GM18508 (cell line): ENCODE measurements around the gene GOLGA8B.
"Not testable (repeated sequence)": the region's sequence is repeated elsewhere in the genome, so short reads cannot be mapped to it uniquely, and the experiment has no call there.

ENCODE experiments used
- ATAC-seq: cut with Tn5 transposase; IDR thresholded peaks from one replicate; pipeline ENCODE4 v1.9.1; 2021; ENCODE audit warnings: moderate number of reproducible peaks; ENCODE audit not compliant: insufficient read depth, unreplicated experiment

Gene GOLGA8B

DNA sequence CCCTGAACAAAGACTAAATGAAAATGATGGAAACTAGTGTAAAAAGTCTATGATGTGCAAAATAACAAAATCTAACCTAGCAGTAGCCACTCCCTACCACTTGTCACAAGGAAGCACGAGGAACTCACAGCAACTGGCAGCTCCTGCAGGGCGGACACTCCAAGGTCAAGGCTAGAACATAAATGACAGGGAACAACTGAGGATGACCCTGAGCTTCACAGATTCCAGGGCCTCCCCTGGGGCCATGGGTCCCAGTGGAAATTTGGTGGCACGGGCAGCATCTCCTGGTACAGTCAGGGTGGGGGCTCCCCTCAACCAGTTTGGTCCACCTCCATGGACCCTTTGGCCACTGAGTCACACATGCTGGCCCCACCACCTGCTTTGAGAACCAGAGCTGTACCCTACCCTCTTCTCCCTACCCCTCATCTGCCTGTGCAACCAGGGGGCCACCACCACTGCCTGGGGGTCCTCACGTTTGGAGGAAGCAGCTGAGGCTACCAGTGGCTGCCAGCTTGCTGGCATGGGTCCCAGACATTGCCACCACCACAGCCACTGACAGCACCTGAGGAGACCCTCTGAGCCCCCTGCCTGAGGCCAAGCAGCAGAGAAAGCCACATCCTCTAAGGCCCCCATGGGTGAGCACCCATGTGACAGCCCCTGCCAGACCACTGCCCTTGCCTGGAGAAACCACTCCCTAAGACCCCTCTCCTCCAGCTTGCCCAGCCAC is 13.6 kb downstream of the GOLGA8B start:
- not testable (repeated sequence) for ATAC-seq

DNA sequence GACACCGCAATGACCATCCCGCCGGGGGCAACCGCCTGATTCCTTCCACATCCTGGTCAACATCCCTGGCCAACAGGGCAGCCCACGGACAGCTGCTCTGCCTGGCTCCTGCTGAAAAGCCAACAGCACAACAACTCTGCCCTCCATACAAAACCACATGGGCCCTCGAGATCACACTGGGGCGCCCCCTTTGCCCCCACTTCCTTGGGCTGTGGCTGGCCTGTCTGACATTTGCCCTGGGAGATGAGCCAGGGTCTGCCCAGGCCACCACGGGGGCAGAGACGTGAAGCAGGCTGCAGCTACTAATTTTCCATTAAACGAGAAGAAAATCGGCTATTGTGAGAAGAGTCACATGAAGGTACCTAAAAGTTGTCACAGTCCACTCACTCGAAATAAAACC is 16.3 kb downstream of the GOLGA8B start:
- ATAC-seq, result not testable (repeated sequence)

DNA sequence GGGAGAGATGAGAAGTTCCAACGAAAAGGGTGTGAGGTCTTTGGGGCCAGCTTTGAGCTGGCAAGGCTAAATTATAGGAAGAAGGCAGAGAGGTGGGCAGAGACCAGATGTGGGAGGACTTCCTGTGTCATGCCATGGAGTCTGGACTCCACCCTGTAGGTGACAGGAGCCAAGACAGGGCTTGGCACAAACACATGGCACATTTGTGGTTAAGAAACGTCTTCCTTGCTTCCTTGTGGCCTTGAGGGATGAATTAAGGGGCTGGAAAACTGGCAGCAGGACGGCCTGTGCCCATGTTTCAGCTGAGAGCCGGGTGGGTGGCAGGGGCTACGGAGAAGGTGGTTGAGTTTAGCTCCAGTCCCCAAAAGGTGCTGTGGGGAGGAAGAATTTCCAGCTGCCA is 18.7 kb downstream of the GOLGA8B start:
- ATAC-seq, result not testable (repeated sequence)

DNA sequence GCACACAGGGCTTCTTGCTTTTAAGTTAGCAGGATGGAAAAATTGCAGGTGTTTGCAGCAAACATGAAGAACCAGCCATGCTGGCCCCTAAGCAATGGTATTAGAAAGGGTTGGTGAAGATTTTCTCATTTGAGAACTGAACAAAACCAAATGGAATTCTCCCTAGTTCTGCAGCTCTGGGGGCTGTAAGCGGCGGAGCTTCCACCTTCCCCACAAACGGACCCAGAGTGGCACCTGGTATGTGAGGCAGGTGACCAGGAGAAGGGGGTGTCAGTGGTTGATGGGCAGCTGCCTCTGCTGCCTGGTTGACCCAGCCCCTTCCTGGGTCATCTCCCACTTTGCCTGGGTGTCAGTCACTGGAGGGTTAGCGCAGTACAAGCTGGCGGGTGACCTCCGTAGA is 22.6 kb downstream of the GOLGA8B start:
- ATAC-seq, result not testable (repeated sequence)

DNA sequence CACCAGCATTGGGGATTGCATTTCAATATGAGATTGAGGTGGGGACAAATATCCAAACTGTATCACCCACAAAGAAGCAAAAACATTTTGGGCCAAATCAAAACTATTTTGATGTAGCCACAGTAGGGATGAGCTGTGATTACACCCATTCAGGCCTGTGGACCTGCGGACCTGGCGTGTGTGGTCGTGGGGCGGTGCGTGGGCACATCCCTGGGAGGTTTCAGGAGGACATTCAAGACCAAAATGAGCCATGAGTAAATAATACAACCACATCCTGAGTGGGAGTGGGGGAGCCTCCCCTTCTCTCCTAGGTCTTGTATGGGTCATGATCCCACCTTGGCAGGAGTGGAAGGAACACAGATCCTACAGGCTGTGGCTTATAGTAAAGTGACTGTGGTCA is 23.7 kb downstream of the GOLGA8B start:
- not testable (repeated sequence) for ATAC-seq

DNA sequence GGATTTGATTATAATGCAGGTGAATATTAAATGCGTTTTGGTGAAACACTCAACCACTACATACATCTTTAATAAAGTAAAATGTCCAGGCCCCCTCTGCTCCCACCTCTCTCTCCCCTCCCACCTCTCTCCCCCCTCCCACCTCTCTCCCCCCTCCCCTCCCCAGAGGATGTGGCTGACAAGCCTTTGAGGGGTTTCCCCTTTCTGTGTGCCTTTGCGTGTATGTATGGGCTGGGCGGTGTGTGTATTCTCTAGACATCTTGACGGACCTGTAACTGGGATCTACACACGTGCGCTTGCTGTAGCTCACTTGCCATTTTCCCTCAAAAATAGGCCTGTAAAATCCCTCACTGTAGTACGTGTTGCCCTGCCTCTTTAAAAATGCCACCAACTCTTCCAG is 28.3 kb downstream of the GOLGA8B start:
- ATAC-seq, result not testable (repeated sequence)

DNA sequence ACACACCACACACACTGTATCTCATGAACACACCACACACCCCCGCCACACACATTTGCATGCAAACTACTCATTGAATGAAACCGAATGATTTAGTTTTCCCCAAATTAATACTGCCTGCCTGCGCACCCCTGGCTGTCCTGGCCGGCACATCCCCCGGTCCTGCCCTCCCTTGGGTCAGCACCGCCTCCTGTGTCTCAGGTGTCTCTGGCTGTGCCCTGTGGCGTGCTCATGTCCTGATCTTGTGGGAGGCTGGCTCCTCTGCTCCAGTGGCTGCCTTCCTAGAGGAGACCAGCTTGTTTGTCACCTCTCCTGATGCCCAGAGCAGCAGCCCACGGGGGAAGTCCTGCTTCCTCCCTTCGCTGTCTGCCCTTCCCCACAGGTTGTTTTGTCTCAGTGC is 28.7 kb downstream of the GOLGA8B start:
- ATAC-seq, result not testable (repeated sequence)

DNA sequence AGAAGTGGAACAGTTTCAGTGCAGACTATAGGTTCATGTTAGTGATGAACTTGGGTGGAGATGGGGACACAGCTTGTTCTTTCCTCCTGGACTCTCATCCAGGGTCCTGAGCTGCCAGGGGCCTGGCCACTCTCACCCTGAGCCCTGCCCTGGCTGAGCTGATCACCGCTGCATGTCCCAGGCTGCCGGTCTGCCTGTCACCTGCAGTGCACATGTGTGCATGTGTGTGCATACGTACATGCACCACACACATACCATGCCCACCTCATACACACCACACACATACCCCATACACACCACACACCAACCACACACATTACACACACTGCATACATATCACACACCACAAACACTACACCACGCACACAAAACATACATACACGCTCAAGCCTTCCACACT is 29.3 kb downstream of the GOLGA8B start:
- ATAC-seq, result not testable (repeated sequence)

DNA sequence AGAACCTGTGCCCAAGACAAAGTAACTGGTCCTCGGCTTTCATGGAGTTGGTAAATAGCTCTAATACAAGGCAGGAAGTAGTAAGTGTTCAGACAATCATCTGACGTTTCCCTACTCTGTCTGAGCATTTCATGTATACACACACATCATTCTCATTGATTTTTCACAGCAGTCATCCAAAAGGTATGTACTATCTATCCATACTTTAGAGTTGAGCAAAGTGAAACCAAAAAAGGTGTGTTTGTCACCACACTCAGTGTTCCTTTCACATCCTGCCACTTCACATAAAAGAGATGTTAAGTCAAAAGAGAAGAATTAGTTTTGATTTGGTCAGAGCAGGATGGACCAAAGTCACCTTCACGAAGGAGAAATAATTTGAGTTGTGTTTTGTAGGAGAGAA is 33.3 kb downstream of the GOLGA8B start:
- ATAC-seq, result peak; percentile 53

DNA sequence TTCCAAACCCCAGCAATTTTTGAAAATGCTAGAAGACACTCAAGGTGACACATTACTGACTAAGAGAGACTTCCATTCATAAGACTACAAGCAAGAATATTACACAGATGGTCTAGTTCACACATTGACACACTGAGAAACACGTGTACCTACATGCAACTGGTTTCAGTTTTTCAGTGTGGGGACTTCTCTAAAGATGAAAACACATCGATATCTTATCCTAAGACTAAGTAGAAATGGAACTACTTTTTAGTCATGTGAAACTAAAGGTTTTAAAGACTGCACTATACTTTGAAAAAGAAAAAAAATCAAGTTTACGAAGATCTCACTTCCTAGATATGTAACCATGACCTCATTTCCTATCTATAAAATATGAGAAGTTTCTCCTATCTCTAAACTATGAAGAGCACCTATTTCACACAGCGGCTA is 34.1 kb downstream of the GOLGA8B start:
- ATAC-seq, result not testable (repeated sequence)

DNA sequence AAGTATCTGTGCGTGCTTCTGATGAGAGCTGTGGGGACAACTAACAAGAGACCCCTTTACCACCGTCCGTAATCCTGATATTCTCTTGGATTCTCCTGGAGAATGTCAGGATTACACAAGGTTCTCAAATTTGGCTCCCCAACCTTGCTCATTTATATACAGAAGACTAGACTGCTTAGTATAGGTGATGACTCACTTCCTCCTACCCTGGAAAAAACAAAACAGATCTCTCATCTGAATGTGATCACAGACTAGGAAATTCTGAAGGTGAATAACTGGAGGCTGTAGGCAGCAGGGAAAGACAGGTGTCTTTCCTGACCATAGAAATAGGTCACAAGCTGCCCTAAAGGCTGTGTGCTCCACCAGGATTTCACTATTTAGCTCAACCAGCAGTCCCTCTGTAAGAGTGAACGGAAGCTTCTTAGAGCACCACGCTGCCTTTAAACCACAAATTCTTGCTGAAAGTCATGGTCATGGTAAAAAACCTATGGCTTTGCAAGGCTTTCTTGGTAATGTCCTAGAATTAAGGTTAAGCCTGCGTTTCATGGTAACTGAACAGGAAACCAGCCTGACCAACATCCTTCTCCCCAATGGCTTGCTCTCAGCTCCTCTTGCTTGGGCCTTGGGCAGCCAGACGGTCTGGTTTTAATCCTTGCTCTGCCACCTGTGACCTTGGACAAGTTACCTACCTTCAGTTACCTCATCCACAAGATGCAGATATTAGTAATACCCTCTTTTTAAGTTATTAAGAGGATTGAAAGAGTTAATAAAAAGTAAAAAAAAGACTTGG is 39.4 kb downstream of the GOLGA8B start:
- not testable (repeated sequence) for ATAC-seq

DNA sequence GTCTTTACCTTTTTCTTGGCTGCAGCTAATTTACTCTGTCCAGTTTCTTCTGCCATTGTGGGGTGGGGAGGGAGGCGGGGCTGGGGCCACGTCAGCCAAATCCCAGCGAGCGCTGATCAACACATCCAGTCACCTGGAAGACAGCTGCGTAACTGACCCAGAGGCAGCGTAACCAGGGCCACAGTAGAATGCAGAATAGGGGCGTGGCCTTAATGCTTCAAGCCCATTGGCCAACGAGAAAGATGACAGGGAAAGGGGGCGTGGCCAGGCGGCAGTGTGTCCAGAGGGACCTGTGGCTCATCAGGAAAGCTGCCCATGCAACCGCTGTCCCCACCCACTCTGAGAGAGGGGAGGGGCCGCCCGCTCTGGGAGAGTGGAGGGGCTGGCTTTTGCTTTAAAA is 47.6 kb downstream of the GOLGA8B start:
- not testable (repeated sequence) for ATAC-seq
